GM19238 (cell line): ENCODE measurements around the gene RUNX3.

Experiments used
- DNase-seq: peaks from one replicate; pipeline ENCODE4 v3.0.0; 2011; ENCODE audit warnings: low spot score; ENCODE audit not compliant: insufficient read length

RUNX3 gene

DNA sequence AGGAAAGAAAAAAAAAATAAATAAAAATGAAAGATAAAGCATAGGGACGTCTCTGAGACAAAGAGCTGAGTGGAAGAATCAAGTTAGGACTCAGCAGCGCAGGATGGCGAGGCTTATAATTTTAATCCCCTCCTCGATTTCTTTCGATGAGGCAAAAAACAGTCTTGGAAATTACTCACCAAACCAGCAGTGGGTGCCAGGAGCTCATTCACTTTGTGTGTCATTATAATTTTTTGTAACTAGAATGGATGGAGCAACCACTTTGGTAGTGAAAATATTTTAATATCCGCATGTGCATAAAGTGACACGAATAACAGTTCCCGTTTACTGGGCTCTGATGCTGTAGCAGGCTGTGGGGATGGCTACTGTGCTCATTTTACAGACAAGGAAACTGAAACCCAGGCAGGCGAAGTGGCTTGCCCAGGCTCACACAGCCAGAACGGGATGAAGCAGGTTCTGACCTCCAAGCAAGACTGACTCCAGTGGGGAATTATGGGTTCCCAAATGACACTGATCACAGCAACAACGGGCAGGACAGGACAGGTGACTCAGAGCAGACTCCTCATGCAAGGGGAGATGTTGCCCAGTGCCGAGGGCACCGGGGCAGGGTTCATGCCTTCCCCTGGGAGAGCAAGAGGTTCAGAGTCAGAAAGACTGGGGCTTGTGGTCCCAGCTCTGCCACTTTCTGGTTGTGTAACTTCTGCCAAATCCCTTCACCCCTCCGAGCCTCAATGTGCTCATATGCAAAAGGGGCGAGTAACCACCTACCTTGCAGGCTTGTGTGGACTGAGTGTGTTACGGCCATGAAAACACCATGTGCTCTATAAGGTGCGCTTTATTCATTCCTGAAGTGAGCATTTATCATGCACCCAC, 63.6 kb downstream of the RUNX3 start:
- no peak for DNase-seq

- no peak for DNase-seq
These were observed 64.5 kb downstream of the RUNX3 start for GRCh38 chr1:24865587-24865986.

GRCh38 chr1:24865168-24865567, 64.9 kb downstream of the RUNX3 start:
- no peak for DNase-seq

DNA sequence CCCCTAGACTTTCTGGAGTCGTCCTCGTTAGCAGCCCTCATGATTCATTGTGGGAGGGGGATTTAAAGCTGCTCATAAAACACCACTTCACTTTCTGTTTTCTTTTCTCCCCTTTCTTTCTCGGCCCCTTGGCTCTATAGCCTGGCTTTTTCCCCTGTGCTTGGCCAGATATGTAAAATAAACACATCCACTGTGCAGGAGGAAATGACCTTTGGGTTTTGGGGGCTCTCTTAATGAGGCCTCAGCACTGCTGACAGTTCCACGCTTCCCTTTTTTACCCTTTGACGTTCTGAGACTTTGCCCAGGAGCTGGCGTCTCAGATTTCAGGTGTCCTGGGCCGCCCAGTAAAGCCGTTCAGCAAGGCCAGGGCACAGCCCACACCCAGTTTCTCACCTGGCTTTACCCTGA, 65.7 kb downstream of the RUNX3 start:
- DNase-seq = no peak

GRCh38 chr1:24862775-24863483, 67.1 kb downstream of the RUNX3 start:
- DNase-seq = no peak

GRCh38 chr1:24861821-24862727, 68.0 kb downstream of the RUNX3 start:
- DNase-seq = no peak

GRCh38 chr1:24860841-24861240, 69.2 kb downstream of the RUNX3 start:
- DNase-seq = no peak

DNA sequence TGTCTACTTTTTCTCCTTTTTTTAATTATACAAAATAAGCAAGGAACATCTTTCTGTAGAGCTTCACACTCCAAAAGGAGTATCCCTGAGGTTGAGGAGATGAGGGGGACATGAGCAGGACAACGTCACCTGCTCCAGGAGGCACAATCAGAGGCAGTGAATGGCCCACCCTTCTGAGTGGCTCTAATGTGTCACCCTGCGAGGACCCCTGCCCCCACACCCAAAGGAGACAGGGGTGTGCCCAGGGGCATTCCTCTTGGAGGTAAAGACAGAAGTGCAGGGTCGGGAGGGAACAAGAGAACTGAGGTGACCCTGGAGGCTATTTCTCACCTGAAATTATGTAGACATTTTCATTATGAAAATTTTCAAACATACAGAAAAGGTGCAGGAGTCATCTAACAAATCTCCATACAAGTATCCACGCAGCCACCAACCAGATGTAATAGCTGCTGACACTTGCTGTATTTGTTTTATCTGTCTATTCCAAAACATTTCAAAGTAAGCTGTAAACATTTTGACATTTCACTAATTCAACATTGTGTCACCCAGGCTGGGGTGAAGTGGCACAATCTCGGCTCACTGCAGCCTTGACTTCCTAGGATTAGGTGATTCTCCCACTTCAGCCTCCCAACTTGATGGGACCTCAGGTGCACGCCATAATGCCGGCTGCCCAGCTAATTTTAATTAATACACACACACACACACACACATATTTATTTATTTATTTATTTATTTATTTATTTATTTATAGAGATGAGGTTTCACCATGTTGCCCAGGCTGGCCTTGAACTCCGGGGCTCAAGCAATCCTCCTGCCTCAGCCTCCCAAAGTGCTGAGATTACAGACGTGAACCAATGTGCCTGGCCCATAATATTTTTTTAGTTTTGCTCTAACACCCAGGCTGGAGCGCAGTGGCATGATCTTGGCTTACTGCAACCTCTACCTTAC, 70.7 kb downstream of the RUNX3 start:
- DNase-seq = no peak

DNA sequence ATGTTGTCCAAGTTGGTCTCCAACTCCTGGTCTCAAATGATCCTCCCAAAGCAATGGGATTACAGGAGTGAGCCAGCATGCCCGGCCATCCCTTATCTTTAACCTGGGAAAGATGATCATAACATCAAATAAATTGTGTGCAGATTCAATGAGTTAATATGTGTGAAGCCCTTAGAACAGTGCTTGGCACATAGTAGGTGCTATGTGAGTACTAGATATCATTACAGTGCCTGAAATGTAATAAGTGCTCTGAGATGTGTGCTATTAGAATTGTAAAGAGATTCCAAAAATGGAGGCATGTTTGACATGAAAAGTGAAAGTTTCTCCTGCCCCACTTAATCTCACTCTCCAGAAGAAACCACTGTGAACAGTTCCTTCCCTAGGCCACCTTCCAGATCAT, 71.8 kb downstream of the RUNX3 start:
- DNase-seq = no peak

GRCh38 chr1:24857507-24858133, 72.5 kb downstream of the RUNX3 start:
- DNase-seq = no peak

GRCh38 chr1:24856787-24857506, 73.1 kb downstream of the RUNX3 start:
- DNase-seq = no peak

DNA sequence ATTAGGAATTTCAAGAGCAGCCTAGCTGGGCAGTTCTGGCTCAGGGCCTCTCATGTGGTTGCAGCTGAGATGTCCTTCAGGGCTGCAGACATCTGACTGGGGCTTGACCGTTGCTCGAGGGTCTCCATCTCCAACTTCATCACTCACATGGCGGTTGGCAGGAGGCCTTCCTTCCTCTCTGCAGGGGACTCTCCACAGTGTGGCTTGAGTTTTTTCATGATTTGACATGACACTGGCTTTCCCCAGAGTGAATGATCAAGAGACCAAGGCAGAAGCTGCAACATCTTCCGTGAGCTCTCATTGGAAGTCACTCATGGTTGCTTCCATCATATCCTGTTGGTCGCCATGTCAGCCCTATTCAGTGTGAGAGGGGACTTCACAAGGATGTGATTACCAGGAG, 74.6 kb downstream of the RUNX3 start:
- DNase-seq = no peak

- DNase-seq = no peak
These were observed 76.4 kb downstream of the RUNX3 start for GRCh38 chr1:24853649-24854048.

DNA sequence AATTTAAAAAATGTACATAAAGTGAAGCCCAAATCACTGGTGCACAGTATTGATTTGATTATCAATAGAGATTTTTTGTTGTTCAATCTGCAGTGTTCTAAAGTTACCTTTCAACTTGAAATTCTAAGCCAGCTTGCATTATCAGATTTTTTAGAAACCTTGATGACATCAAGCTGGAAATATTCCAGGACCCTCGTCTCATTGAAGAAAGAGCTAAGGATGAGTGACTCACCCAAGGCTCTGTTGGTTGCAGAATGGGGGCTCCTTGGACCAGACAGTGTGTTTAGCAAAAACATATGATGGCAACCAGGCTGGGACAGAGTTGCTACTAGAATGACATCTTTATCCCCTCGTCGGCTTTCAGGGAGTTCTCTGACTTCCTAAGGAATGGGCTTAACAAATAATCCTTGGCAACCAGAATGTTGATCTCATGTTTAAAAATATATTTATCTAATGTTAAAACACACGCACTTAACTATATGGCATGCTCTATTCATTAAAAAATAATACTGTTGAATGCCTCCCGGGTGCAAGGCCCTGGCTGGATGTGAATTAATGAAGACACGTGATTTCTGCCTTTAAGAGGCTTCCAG, 79.7 kb downstream of the RUNX3 start:
- no peak for DNase-seq

- no peak for DNase-seq
These were observed 80.3 kb downstream of the RUNX3 start for GRCh38 chr1:24849672-24850295.
